Mammary microvascular endothelial cell (primary cell): ENCODE data around the gene AQP12B. TPM values are rescaled to one million over a fixed set of nuclear protein-coding genes. Genes with fewer than 3 reads are reported as not detected.

ENCODE experiments used
- total RNA-seq: library from RNA; depleted of rRNA; stranded (reverse); fragments of >200 nt; gene quantifications from 2 replicates; pipeline ENCODE4 v1.2.3, GENCODE V29; 2015

Gene AQP12B, protein sequence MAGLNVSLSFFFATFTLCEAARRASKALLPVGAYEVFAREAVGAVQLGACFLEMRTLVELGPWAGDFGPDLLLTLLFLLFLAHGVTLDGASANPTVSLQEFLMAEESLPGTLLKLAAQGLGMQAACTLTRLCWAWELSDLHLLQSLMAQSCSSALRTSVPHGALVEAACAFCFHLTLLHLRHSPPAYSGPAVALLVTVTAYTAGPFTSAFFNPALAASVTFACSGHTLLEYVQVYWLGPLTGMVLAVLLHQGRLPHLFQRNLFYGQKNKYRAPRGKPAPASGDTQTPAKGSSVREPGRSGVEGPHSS
- not detected in 2 replicates for total RNA-seq

DNA sequence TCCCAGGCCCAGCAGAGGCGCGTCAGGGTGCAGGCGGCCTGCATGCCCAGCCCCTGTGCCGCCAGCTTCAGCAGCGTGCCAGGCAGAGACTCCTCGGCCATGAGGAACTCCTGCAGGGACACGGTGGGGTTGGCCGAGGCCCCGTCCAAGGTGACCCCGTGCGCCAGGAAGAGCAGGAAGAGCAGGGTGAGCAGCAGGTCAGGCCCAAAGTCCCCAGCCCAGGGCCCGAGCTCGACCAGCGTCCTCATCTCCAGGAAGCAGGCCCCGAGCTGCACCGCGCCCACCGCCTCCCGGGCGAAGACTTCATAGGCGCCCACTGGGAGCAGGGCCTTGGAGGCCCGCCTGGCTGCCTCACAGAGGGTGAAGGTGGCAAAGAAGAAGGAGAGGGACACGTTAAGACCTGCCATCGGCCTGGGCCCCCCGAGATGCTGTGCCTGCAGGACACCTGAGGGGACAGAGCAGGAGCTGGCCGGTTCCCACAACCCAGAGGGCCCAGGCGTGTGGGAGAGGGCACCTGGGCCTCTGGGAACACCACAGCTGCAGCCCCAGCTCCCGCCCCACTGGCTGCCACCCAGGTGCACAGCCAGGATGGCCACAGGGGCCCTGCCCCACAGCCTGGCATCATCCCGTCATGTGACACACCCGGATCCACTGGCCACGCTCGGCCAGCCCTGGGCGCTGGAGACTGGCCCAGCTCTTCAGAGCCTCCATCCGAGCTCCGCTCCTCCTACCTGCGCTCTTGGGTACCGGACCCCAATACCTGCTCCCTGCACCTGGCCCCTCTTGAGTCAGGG lies at the start of gene AQP12B:
TSS of gene AQP12B (minus strand) at position 455 of the 794 bp plus-strand sequence. CDS start at position 407, 48 bp downstream.

DNA sequence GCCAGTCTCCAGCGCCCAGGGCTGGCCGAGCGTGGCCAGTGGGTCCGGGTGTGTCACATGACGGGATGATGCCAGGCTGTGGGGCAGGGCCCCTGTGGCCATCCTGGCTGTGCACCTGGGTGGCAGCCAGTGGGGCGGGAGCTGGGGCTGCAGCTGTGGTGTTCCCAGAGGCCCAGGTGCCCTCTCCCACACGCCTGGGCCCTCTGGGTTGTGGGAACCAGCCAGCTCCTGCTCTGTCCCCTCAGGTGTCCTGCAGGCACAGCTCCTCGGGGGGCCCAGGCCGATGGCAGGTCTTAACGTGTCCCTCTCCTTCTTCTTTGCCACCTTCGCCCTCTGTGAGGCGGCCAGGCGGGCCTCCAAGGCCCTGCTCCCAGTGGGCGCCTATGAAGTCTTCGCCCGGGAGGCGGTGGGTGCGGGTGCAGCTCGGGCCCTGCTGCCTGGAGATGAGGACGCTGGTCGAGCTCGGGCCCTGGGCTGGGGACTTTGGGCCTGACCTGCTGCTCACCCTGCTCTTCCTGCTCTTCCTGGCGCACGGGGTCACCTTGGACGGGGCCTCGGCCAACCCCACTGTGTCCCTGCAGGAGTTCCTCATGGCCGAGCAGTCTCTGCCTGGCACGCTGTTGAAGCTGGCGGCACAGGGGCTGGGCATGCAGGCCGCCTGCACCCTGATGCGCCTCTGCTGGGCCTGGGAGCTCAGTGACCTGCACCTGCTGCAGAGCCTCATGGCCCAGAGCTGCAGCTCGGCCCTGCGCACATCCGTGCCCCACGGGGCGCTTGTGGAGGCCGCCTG lies 9.1 kb upstream of the AQP12B start, which contains the start of gene AQP12A:
TSS of gene AQP12A (plus strand) at position 236 of the 790 bp plus-strand sequence. CDS start at position 284, 48 bp downstream.

Other genes starting within 250 kb of the AQP12B start
- 28.7 and 33.0 TPM in 2 replicates for gene GPC1, start 247.2 kb downstream of the AQP12B start, total RNA-seq
- 2.8 and 6.5 TPM in 2 replicates for gene ANKMY1, start 124.9 kb downstream of the AQP12B start, total RNA-seq
- gene DUSP28, start 122.5 kb downstream of the AQP12B start, total RNA-seq = 2.3 and 3.5 TPM in 2 replicates
- 51.2 and 63.3 TPM in 2 replicates for gene RNPEPL1, start 114.4 kb downstream of the AQP12B start, total RNA-seq
- gene CAPN10, start 96.2 kb downstream of the AQP12B start, total RNA-seq = 17.9 and 23.1 TPM in 2 replicates
- 0.10 TPM in 1 of 2 replicates, not detected in the other for gene GPR35, start 57.4 kb downstream of the AQP12B start, total RNA-seq
- not detected in 2 replicates for gene AQP12A, start 9.0 kb upstream of the AQP12B start, total RNA-seq
- gene KIF1A, start 137.3 kb upstream of the AQP12B start, total RNA-seq = 0.13 TPM in 1 of 2 replicates, not detected in the other
- gene AGXT, start 185.9 kb upstream of the AQP12B start, total RNA-seq = not detected in 2 replicates
- gene MAB21L4, start 213.3 kb upstream of the AQP12B start, total RNA-seq = not detected in 2 replicates
- not detected in 2 replicates for gene CROCC2, start 223.5 kb upstream of the AQP12B start, total RNA-seq